Osteoblast (primary cell): Measurements from ENCODE around the gene TMA7. TPM values are rescaled to one million over a fixed set of nuclear protein-coding genes. Genes with fewer than 3 reads are reported as not detected.
A peak's percentile ranks its signal among the peaks of the same experiment; 100 is the strongest.

Source experiments
- DNase-seq: peaks from one replicate; pipeline ENCODE4 v3.0.0; 2011; ENCODE audit warnings: low spot score, mixed read lengths; ENCODE audit not compliant: insufficient read length; ENCODE audit errors: missing footprints
- H2AFZ ChIP-seq: 2 replicates; pipeline ENCODE4 v1.6.0; 2011; ENCODE audit warnings: mild to moderate bottlenecking, low read length
- H3K27ac ChIP-seq: 2 replicates; pipeline ENCODE4 v1.5.1; 2011; ENCODE audit warnings: mild to moderate bottlenecking, low read depth, low read length, moderate library complexity
- H3K27me3 ChIP-seq: 2 replicates; pipeline ENCODE4 v1.6.0; 2012; ENCODE audit warnings: mild to moderate bottlenecking, control low read depth, inconsistent platforms, low read length, moderate library complexity; ENCODE audit not compliant: insufficient read depth
- H3K36me3 ChIP-seq: 2 replicates; pipeline ENCODE4 v1.5.1; 2011; ENCODE audit warnings: mild to moderate bottlenecking, low read length, control low read depth, moderate library complexity; ENCODE audit not compliant: insufficient read depth
- H3K4me1 ChIP-seq: 2 replicates; pipeline ENCODE4 v1.5.1; 2011; ENCODE audit warnings: mild to moderate bottlenecking, low read length, control low read depth, moderate library complexity; ENCODE audit not compliant: insufficient read depth
- H3K4me2 ChIP-seq: 2 replicates; pipeline ENCODE4 v1.6.0; 2011; ENCODE audit warnings: mild to moderate bottlenecking, low read length; ENCODE audit not compliant: insufficient read depth
- H3K4me3 ChIP-seq: fragments of 200-600 bp; sonication (generic); 3 replicates; pipeline ENCODE4 v1.5.1; 2012; ENCODE audit warnings: mild to moderate bottlenecking, low read length, inconsistent platforms; ENCODE audit not compliant: insufficient read depth
- H3K79me2 ChIP-seq: 2 replicates; pipeline ENCODE4 v1.6.0; 2012; ENCODE audit warnings: mild to moderate bottlenecking, low read length, control low read depth, inconsistent platforms; ENCODE audit not compliant: insufficient read depth
- H3K9me3 ChIP-seq: 2 replicates; pipeline ENCODE4 v1.5.1; 2011; ENCODE audit warnings: low read depth, low read length, control low read depth
- H4K20me1 ChIP-seq: 2 replicates; pipeline ENCODE4 v1.6.0; 2012; ENCODE audit warnings: mild to moderate bottlenecking, low read length, control low read depth; ENCODE audit not compliant: insufficient read depth
- total RNA-seq: library from RNA; depleted of rRNA; stranded (reverse); fragments of >200 nt; gene quantifications from 2 replicates; pipeline ENCODE4 v1.2.3, GENCODE V29; 2012
- TF ChIP-seq, protein P1 (sequence below): IDR thresholded peaks from 2 replicates; pipeline ENCODE4 v1.5.1; 2011; ENCODE audit warnings: mild to moderate bottlenecking, low read depth, low read length, moderate library complexity; ENCODE audit errors: extremely low read depth

The TMA7 gene
- total RNA-seq, 1 donor, result 128 TPM

GRCh38 chr3:48426401-48426909, 13.6 kb upstream of the TMA7 start:
- peaks cover 13% of the 10 kb centered on the region for H3K4me1 ChIP-seq
- no peak overlapping the region for H3K4me2 ChIP-seq
- peaks cover 16% of the 10 kb centered on the region for H4K20me1 ChIP-seq
- H3K9me3 ChIP-seq, result no peaks in the 10 kb centered on the region
- no peak overlapping the region for H2AFZ ChIP-seq
- peaks cover 12% of the 10 kb centered on the region for H3K27me3 ChIP-seq
- no peaks in the 10 kb centered on the region for H3K36me3 ChIP-seq
- peak; percentile 80 for DNase-seq
- TF ChIP-seq, protein P1, sequence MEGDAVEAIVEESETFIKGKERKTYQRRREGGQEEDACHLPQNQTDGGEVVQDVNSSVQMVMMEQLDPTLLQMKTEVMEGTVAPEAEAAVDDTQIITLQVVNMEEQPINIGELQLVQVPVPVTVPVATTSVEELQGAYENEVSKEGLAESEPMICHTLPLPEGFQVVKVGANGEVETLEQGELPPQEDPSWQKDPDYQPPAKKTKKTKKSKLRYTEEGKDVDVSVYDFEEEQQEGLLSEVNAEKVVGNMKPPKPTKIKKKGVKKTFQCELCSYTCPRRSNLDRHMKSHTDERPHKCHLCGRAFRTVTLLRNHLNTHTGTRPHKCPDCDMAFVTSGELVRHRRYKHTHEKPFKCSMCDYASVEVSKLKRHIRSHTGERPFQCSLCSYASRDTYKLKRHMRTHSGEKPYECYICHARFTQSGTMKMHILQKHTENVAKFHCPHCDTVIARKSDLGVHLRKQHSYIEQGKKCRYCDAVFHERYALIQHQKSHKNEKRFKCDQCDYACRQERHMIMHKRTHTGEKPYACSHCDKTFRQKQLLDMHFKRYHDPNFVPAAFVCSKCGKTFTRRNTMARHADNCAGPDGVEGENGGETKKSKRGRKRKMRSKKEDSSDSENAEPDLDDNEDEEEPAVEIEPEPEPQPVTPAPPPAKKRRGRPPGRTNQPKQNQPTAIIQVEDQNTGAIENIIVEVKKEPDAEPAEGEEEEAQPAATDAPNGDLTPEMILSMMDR, result no peak
- H3K79me2 ChIP-seq, result no peaks in the 10 kb centered on the region
- H3K4me3 ChIP-seq, result no peak overlapping the region
- no peak overlapping the region for H3K27ac ChIP-seq

GRCh38 chr3:48426944-48427629, 13.0 kb upstream of the TMA7 start:
- Histone ChIP-seq H3K4me2 (no peak overlapping the region), H3K27me3 (peaks cover 12% of the 10 kb centered on the region)

GRCh38 chr3:48427630-48427962, 12.5 kb upstream of the TMA7 start:
- Histone ChIP-seq H2AFZ (no peak overlapping the region), H3K9me3 (no peaks in the 10 kb centered on the region), H3K27me3 (peaks cover 12% of the 10 kb centered on the region), H3K27ac (no peak overlapping the region), H3K4me1 (peaks cover 13% of the 10 kb centered on the region), H4K20me1 (peaks cover 16% of the 10 kb centered on the region), H3K36me3 (peaks cover 8% of the 10 kb centered on the region), H3K4me3 (peak overlapping the region; percentile 28), H3K79me2 (no peaks in the 10 kb centered on the region), H3K4me2 (peak overlapping the region; percentile 88)
- peak; percentile 54 for DNase-seq
- TF ChIP-seq, protein P1, result no peak

More at GRCh38 chr3:48426944-48427629, 13.0 kb upstream of the TMA7 start:
- peak; percentile 96 for DNase-seq
- Histone ChIP-seq H3K4me3 (peak overlapping the region; percentile 28), H3K27ac (no peak overlapping the region), H3K4me1 (peaks cover 13% of the 10 kb centered on the region), H2AFZ (no peak overlapping the region), H4K20me1 (peaks cover 16% of the 10 kb centered on the region), H3K36me3 (peaks cover 3% of the 10 kb centered on the region), H3K9me3 (no peaks in the 10 kb centered on the region), H3K79me2 (no peaks in the 10 kb centered on the region)
- TF ChIP-seq, protein P1, result no peak

DNA sequence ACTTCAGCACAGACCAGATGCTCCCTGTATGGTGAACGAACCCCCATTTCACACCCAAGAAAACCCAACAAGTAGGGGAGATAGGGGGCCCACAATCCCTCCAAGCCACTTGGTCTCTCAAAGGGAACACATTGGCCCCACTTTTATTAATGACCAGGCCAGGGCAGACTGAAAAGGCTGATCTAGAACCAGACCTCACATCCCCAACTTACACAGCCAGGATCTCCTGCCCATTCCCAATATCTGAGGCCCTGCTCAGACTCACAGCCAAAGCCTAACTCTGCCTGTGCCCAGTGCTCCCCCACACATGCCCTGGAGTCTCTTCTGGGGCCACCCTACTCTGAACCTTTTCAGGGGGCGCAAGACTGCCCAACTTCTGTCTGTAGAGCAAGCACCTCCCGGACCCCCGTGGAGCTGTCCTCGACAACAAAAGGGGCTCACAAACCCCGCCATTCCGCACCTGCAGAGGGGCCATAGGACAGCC, 11.9 kb upstream of the TMA7 start:
- Histone ChIP-seq H4K20me1 (peaks cover 15% of the 10 kb centered on the region), H3K79me2 (no peaks in the 10 kb centered on the region)

More for the DNA sequence above, 11.9 kb upstream of the TMA7 start:
- TF ChIP-seq, protein P1, result no peak
- Histone ChIP-seq H3K27me3 (peaks cover 12% of the 10 kb centered on the region), H2AFZ (no peak overlapping the region), H3K9me3 (no peaks in the 10 kb centered on the region), H3K4me1 (peaks cover 14% of the 10 kb centered on the region), H3K4me3 (peak overlapping the region; percentile 75), H3K36me3 (peaks cover 12% of the 10 kb centered on the region), H3K27ac (no peak overlapping the region), H3K4me2 (peak overlapping the region; percentile 88)
- peak; percentile 90 for DNase-seq
